GM12873 (cell line): Measurements from ENCODE around the gene WDFY4.

Source experiments
- CTCF ChIP-seq: IDR thresholded peaks from 2 replicates; pipeline ENCODE4 v1.5.1; 2012; ENCODE audit warnings: low read depth, mild to moderate bottlenecking, moderate library complexity, low read length, control low read depth; ENCODE audit not compliant: insufficient read depth; ENCODE audit errors: missing control alignments

WDFY4 gene

GRCh38 chr10:49000437-49001398 is 316.0 kb downstream of the WDFY4 start:
- no peak for TF ChIP-seq CTCF

DNA sequence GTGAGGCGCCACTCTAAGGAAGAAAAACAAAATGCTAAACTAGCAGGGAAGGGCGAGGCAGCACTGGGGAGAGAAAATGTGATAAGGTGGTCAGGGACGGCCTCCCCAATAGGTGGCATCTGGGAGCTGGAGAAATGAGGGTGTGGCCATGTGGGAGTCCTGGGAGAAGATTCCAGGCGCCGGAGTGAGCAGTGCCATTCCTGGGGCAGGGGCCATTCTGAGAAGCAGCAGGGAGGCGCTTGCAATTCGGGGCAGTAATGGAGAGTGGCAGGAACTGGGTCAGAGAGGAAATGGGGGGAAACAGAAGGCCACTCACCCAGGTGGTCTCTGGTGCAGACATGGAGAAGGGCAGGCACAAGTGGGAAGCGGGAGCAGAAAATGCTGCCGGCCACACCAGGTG is 316.7 kb downstream of the WDFY4 start:
- TF ChIP-seq CTCF: no peak

DNA sequence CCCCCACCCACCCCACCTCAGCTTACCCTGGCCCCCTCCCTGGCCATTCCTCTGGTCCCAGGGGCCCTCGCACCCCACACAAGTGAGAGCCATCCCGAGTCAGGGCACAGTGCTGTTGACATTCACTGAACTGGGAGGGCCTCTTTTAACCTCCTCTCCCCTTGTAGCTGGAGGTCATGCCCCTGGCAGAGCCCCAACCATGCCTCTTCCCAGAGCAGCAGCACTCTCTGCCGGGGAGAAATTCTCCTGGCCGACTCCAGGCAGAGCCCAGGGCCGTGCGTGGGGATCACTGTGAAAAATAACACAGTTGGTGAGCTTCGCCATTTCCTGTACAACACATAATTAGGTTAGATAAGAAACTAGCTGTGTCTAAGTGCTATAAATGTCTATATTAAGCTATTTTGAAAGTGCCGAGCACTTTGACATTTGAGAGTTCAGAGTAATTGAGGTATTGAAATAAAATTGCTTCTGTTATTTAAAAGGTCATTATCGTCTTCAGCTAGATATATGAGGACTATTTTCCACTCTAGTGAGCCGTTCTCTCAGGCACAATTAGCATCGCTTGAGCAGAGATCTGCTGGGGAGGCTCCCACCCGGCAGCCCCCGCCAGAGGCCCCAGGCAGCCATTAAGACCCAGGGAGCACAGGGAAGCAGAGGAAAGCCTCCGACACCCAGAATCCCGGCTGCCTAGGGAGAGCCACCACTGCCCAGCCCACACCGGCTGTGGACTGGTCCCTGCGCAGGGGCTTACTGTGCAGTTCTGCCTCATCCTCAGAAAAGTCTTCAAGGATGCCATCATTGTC is 317.4 kb downstream of the WDFY4 start:
- no peak for TF ChIP-seq CTCF

DNA sequence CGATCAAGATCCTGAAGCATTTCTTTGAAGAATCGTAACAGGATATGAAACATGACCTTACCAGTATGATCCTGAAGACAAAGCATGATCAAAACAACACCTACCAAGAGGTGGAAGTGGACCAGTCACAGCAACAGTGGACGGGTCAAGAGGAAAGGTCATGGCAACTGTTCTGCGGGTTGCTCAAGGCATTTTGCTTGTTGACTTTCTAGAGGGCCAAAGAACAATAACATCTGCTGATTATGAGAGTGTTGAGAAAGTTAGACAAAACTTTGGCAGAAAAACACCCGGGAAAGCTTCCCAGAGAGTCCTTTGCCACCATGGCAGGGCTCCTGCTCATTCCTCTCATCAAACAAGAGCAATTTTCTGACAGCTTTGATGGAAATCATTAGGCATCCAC is 320.6 kb downstream of the WDFY4 start:
- no peak for TF ChIP-seq CTCF

DNA sequence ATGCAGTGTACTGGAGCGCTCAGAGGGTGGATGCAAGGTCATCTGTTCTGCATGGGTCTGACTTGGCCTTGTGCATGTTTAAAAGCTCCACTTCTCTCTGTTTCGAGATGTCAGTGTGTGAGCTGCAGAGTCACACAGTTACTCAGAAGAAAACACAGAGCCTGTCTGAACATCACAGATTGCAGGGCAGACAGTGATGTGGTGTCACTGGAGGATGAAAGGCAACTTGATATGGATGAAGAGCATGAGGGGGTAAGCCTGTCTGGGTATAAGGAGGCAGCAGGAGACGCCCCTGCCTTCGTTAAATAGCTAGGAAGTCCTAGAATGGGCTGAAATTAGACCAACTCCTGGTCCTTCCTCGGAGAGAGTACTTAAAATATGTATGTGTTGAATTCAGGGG is 322.5 kb downstream of the WDFY4 start:
- TF ChIP-seq CTCF: no peak

- no peak for TF ChIP-seq CTCF
Measured at GRCh38 chr10:49008091-49008490, 323.4 kb downstream of the WDFY4 start.
